COLO829 (cell line): ENCODE results near the gene SYNPO.

Source experiments
- DNase-seq: peaks from one replicate; pipeline ENCODE4 v3.0.0; 2012; ENCODE audit warnings: low spot score

Gene SYNPO

DNA sequence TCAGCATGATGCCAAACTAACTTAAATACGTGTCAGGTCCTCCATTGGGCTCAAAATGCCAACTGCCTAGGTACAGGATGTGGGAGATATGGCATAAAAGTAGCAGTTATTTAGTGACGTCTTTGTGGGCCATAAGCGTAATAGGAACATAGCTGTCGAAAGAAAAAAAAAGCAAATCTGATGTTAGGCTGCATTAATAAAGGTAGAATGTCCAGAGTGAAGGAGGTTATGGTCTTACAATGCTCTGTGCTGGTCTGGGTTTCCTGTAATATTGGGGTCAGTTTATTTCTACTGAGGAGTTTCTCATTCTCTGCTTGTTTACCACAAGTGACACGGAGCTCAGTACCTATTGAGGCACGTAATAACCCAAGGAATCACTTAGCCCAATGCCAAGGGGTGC lies 33.4 kb upstream of the SYNPO start:
- DNase-seq, result no peak

- no peak for DNase-seq
Measured at GRCh38 chr5:150607991-150608390, 32.5 kb upstream of the SYNPO start.

- DNase-seq, result no peak
Measured at GRCh38 chr5:150608991-150609390, 31.5 kb upstream of the SYNPO start.

- DNase-seq, result no peak
Measured at GRCh38 chr5:150609843-150610584, 30.4 kb upstream of the SYNPO start.

DNA sequence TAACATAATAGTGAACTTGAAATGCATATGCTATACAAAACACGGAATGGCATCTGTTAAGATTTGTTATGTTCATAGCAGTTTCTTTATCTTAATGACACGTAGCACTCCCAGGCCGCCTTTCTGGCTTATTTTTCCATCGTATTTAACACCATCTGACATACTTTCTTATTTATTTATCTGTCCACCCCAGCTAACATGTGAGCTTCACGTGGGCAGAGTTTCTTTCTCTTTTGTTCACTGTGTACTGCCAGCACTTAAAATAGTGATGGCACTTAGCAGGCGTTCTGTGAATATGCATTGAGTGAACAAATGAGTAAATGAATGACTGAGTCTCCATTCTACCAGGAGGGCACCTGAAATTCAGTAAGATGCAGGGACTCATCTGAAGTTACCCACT lies 29.4 kb upstream of the SYNPO start:
- no peak for DNase-seq

DNA sequence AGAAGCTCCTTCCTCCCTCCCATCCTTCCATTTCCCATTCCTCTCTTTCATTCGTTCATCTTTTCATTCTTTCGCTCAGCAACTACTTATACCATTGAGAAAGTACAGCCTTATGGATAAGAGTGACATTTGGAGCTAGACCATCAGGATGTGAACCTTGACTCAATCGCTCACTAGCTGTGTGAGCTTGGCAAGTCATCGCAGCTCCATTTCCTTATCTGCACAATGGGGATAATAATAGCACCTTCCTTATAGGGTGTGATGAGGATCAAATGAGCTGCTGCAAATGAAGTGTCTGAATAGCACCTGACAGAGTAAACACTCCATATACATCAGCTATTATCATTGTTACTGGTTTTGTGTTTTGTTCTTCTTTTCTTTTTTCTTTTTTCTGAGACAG lies 28.1 kb upstream of the SYNPO start:
- DNase-seq, result no peak

DNA sequence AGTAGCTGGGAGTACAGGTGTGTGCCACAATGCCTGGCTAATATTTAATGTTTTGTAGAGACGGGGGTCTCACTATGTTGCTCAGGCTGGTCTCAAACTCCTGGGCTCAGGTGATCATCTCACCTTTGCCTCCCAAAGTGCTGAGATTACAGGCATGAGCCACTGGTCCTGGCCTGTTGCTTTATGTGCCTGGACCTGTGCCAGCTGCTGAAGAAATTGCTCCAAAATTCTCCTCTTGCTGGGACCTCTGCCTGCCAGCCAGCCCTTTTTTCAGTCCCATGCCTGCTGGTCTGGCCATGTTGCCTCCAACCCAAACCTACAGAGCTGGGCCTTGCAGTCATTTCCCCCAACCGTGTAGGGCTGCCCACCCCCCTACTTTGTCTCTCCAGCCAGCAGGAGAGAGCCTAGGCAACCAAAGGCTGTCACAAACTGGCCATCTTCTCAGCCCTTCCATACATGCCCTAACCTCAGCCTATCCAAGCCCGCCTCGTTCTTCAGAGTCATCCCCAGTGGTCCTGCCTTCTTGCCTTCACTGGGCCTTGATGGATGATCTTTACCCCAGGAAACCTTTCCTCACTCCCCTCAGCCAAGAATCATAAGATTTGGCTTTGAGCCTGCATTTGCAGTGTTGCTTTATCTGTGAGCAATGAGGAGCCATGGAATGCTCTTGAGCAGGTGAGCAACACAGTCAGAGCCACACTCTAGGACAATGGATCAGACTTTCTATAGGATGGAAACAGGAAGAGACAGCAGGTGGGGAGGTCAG lies 27.4 kb upstream of the SYNPO start:
- DNase-seq, result no peak

GRCh38 chr5:150613991-150614660 lies 26.3 kb upstream of the SYNPO start:
- no peak for DNase-seq

DNA sequence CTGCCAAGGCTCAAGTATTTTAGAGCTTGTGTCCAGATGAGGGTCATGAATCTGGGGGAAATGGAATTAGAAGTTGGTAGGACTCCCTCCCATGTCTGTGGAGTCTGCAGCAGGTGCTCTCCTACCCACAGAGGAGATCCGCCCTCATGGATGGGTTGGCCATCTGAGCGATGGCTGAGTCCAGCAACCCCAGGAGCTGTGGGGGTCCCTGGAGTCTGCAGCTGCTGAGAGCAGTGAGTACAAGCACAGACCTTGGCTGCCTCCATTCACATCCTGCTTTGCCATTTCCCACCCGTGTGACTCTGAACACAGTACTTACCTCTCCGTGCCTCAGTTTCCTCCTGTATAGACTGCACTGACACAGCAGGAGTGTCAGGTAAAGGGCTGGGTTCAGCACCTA lies 25.8 kb upstream of the SYNPO start:
- no peak for DNase-seq

- DNase-seq, result peak; percentile 42
Measured at GRCh38 chr5:150615141-150615699, 25.2 kb upstream of the SYNPO start.

- no peak for DNase-seq
Measured at GRCh38 chr5:150616024-150616470, 24.4 kb upstream of the SYNPO start.

DNA sequence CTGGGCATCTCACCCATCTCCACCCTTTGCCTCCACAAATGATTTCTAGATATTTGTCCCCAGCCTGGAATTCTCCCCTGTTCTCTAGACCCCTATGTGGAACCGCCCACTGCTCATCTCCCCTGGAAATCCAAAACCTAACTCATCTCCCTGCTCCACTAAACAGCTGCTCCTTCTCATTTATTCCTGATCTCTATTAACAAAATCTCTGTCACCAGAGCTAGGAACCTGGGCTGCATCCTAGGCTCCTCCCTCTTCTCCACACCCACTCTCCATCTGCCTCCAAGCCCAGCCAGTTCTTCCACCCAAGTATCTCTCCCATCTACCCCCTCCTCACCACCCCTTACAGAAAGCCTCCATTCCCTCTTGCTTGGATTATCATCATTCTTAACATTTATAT lies 24.0 kb upstream of the SYNPO start:
- DNase-seq, result no peak

DNA sequence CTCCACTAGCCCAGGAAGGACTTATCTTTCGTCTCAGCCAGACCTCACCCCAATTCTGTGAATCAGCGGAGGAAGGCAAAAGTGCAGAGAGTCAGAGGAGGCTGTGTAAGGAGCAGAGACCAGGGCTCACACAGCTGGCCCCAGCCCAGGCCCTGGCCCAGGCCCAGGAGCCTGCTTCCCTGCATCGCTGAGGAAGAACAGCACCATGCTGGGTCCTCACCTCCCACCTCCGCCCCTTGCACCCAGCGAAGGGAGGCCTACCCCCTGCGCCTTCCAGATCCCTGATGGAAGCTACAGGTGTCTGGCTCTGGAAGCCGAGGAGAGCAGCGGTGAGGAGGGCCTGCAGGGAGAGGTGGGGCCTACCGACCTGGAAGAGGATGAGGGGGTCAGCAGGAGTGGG lies 22.3 kb upstream of the SYNPO start:
- DNase-seq, result no peak

DNA sequence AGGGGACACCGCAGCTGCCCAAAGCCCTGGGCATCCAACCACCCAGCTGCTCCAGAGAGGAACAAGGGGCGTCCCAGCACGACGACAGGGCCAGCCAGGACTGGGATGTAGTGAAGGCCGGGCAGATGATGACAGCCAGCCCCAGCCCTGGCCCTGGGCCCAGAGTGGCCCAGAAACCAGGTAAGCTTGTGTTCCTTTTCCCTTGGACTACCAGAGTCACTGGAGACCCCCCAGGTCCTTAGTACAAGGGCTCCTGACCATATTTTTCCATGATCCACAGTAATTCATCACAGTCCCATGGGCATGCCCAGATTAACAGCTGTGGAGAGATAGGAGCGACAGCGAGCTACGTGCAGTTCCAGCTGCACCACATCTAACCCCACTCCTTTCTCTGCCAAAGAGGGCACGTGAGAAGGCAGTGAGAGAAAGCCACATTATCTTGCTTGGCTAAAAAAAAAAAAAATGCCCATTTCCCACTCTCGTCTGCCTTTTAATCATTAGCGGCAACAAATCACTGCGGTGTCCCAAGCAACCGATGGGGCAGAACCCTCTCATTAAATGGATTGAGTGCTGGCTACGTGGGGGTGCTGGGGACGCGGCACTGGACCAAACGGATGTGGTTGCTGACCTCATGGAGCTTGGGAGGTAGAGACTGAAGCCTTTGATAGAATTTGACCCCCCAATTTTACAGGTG lies 21.7 kb upstream of the SYNPO start:
- DNase-seq, result no peak

- no peak for DNase-seq
Measured at GRCh38 chr5:150619359-150620230, 20.9 kb upstream of the SYNPO start.

DNA sequence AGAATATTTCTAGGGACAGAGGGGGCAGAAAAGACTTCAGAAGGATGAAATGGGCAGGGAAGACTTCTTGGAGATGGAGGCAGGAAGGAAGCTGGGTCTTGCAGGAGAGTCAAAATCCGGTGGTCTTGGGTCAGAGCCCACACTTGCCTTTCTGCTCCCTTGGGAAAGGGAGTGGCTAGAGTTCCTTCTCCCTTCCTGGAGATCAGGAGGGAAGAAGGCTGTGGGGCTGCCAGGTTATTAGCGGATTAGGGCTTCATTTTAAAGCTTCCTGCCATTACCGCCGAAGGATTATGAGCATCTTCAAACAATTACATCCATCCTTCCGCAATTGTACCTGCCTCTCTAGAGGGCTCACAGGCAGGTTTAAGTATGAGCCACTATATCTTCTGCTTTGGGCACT lies 19.2 kb upstream of the SYNPO start:
- DNase-seq, result no peak

DNA sequence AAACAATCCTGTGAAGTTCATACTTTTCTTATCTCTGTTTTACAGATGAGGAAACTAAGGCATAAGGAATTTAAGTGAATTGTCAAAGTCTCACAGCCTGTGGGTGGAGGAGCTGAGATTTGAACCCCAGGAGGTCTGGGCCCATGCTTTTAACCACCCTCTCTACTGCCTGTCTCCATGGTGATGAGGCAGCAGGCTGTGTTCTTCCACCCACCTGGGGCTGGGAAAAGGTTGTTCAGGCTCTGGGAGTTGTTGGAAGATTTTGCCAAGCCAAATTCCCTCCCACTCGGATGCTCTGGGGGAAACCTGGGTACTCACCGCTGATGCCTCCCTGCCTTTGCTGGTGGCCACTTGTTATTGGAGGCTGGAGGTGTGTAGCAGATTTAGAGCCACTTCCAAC lies 18.3 kb upstream of the SYNPO start:
- no peak for DNase-seq

DNA sequence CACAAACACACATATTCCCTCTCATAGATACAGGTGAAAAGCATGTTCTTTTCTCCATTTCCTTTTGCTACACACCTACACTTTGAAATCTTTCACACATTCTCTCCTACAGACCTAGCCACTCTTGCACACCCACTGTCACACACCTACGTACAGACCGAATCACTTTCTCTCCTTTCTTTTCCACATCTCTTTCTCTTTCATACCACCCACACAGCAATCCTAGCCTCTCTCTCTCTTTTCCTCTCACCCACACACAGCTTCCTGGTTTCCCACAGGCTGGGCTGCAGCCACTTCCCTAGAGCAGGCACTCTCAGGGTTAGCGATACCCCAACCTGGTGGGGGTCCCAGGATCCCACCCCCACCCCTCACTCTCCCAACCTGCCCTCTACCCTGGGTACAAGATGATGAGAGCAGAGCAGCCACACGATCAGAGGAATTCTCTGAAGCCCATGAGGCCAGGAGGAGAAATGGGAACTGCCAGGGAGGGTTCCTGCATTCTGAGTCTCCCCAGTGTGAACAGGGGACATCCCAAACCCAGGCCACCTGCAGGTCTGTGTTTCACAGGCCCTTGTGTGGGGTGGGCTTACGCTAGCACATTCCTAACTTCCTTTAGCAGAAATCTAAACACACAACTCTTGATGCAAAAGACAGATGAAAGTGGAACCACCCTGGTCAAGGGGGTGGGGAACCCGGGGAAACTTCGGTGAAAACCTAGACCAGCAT lies 17.1 kb upstream of the SYNPO start:
- DNase-seq, result no peak

GRCh38 chr5:150623878-150624216 lies 16.6 kb upstream of the SYNPO start:
- no peak for DNase-seq

GRCh38 chr5:150624334-150625163 lies 15.9 kb upstream of the SYNPO start:
- no peak for DNase-seq
